ENCODE measurements around the gene CUEDC1. TPM values are rescaled to one million over a fixed set of nuclear protein-coding genes. Genes with fewer than 3 reads are reported as not detected.
A peak's percentile ranks its signal among the peaks of the same experiment; 100 is the strongest.

CUEDC1 gene
- total and polyA plus RNA-seq, 9 donors, result 6.7 to 30.2 (median 21.5) TPM

DNA sequence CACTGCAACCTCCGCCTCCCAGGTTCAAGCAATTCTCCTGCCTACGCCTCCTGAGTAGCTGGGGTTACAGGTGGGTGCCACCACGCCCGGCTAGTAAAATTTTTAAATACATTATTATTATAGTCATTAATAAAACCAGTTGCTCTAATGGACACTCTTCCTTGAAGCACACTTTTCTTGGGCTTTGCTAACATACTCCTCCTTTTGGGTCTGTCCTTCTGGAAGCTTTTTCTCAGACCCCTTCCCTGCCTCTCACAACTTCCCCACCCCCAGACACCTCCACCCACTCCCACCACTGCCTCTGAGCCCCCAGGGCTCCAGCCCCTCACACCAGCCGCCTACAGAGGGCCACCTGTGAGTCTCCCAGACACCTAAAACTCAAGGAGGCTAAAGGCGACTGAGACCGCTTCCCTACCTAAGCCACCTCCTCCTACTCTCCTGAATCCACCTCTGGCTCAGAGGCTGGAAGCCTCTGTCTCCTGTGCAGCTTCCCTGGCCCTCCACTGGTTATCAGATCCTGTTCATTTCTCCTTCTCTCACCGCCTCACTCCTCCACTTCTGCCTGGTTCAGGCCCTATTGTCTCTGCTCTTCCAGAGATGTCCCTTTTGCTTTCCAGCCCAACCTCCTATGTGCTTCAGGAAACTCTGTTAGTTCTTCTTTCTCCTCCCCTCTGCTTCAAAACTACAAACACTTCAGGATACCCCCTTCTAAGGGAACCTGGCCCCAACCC lies 2.1 kb upstream of the CUEDC1 start:
- DNase-seq, result no peak

DNA sequence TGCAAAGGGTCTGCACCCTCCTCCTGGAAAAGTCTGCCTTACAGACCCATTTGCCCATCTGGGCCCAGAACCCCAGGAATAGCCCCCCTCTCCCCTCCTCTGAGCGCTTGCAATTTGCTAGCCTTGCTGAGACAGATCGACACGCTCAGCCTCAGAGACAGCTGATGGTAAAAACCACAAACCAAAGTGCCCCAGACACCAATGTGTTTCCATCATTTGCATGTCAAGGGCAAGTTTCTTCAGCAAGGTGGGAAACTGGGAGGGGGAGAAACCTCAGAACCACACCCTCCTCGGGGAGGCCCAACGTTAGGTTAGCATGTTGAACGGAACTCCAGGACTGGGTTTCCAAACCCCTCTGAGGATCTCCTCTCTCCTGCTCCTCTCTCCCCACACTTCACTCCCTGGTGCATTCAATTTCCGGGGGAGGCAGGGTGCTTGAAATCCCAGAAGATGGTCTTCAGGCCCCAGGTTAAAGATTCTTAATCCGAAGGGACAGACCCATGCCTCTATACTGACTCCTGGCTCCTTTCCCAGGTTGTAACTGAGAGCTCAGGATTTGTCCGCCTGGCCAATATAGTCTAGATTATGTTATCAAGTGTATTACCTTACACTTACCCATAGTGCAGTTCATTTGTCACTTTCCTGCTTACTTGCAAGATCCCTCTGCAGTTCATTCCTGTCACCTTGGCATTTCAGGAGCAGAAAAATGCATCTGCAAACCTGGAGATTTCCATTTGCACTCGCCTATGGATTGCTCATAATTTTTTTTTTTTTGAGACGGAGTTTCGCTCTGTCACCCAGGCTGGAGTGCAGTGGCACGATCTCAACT lies 1.3 kb upstream of the CUEDC1 start:
- no peak for DNase-seq
- no peak for TF ChIP-seq EP300 (IDR thresholded peaks at IDR 0.05)
- TF ChIP-seq POLR2A (IDR thresholded peaks at IDR 0.05), result no peak
- TF ChIP-seq, protein P1, sequence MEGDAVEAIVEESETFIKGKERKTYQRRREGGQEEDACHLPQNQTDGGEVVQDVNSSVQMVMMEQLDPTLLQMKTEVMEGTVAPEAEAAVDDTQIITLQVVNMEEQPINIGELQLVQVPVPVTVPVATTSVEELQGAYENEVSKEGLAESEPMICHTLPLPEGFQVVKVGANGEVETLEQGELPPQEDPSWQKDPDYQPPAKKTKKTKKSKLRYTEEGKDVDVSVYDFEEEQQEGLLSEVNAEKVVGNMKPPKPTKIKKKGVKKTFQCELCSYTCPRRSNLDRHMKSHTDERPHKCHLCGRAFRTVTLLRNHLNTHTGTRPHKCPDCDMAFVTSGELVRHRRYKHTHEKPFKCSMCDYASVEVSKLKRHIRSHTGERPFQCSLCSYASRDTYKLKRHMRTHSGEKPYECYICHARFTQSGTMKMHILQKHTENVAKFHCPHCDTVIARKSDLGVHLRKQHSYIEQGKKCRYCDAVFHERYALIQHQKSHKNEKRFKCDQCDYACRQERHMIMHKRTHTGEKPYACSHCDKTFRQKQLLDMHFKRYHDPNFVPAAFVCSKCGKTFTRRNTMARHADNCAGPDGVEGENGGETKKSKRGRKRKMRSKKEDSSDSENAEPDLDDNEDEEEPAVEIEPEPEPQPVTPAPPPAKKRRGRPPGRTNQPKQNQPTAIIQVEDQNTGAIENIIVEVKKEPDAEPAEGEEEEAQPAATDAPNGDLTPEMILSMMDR (IDR thresholded peaks at IDR 0.05), result no peak
- peaks cover 5% of the 10 kb centered on the region for H3K4me1 ChIP-seq (ENCODE audit: insufficient read depth)
- H3K4me3 ChIP-seq, result no peak overlapping the region
- H3K27me3 ChIP-seq, result no peaks in the 10 kb centered on the region
- intact Hi-C loops (cut with DNase I), result loop anchor here in 1 of 4 donors (10.0 kb wide), 1 partner anchor 62 kb away; no protein-coding TSS in a partner anchor
- 61 to 65% (median 64%) methylated on average over 13 of the region's 13 CpGs for WGBS, 3 donors
- no peak overlapping the region for H3K27ac ChIP-seq
- H3K9me3 ChIP-seq, result no peaks in the 10 kb centered on the region
- no peaks in the 10 kb centered on the region for H3K36me3 ChIP-seq

More for the DNA sequence above, 2.1 kb upstream of the CUEDC1 start:
- intact Hi-C loops (cut with DNase I), result loop anchor here in 1 of 4 donors (10.0 kb wide), 1 partner anchor 62 kb away; no protein-coding TSS in a partner anchor
- TF ChIP-seq EP300 (IDR thresholded peaks at IDR 0.05) (no peak), POLR2A (IDR thresholded peaks at IDR 0.05) (no peak)
- TF ChIP-seq, protein P1 (IDR thresholded peaks at IDR 0.05), result no peak
- Histone ChIP-seq H3K9me3 (no peaks in the 10 kb centered on the region), H3K27me3 (no peaks in the 10 kb centered on the region), H3K27ac (no peak overlapping the region), H3K36me3 (no peaks in the 10 kb centered on the region), H3K4me3 (no peak overlapping the region), H3K4me1 (ENCODE audit: insufficient read depth) (peaks cover 5% of the 10 kb centered on the region)
- WGBS, 3 donors, result 95 to 96% (median 95%) methylated on average over 8 of the region's 8 CpGs

DNA sequence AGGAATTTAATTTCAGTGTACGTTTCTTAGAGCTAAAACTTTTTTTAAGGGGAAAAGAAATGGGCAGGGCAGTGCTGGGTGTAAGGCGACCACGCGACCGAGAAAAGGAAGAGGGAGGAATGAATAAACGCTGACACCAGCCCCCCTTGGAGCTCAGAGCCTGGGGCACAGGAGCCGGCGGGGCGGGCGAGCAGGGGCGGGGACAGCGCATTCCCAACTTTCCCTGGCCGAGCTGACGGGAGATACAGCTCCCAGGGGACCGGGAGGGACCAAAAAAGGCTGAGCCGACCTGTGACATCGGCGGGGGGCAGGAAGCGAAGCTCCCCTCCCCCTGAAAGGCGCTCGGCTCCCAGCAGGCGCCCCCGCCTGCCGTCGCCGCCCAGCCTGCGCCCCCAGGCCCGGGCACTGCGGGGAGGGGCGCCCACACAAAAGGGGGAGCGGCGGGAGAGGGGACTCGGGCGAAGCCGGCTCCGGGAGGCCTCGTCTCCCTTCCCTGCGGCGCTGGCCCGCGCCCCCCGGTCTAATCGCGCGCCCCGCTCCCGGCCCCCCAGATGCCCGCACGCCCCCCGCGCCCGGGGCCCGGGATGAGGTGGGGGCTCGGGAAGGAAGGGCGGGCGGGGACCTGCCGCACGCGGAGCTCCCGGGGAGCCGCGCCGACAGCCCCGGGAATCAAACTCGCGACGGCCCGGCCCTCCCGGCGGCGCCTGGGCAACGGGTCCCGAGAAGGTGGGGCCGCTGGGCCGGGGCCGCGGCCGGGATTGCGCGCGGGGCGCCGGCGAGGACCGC lies 622 bp downstream of the CUEDC1 start:
- Histone ChIP-seq H3K27me3 (no peaks in the 10 kb centered on the region), H3K27ac (peak overlapping the region; percentile 72 to 83), H3K36me3 (no peaks in the 10 kb centered on the region), H3K9me3 (no peaks in the 10 kb centered on the region), H3K4me3 (peak overlapping the region; percentile 70), H3K4me1 (ENCODE audit: insufficient read depth) (peaks cover 6% of the 10 kb centered on the region)
- intact Hi-C loops (cut with DNase I), result loop anchor here in 3 of 4 donors (5.0 to 10.0 kb wide), 3 partner anchors 60 to 87 kb away; no protein-coding TSS in a partner anchor
- 0 to 1% (median 1%) methylated on average over 41 to 83 of the region's 85 CpGs for WGBS, 3 donors
- peak; percentile 30 for TF ChIP-seq POLR2A (IDR thresholded peaks at IDR 0.05)
- TF ChIP-seq EP300 (IDR thresholded peaks at IDR 0.05), result no peak
- TF ChIP-seq, protein P1 (IDR thresholded peaks at IDR 0.05), result no peak
- peak; percentile 61 to 78 (median 70) for DNase-seq

Measured in ovary (tissue), 9 donors.